Natural killer cell (primary cell): ENCODE data around the gene TGFBR3. TPM values are rescaled to one million over a fixed set of nuclear protein-coding genes. Genes with fewer than 3 reads are reported as not detected.

Experiments
- ATAC-seq, 3 donors: fragments of 150-1000 bp in 2 of 3; fragments of 200-7000 bp in 1 of 3; cut with Tn5 transposase; 1 replicate in 1 of 3; 2 replicates in 2 of 3; pipeline ENCODE4 v1.10.0; 2021; ENCODE audit warnings: mild to moderate bottlenecking in 2 of 3, moderate library complexity in 2 of 3
- DNase-seq, 2 donors: peaks; one replicate each; pipeline versions ENCODE4 v3.0.0 to v3.0.0-alpha.2; 2013 to 2021; ENCODE audit warnings: mixed read lengths in 1 of 2
- H3K27ac ChIP-seq: one replicate; pipeline ENCODE4 v1.5.1; 2013; ENCODE audit warnings: mild to moderate bottlenecking, low read length
- H3K27me3 ChIP-seq: one replicate; pipeline ENCODE4 v1.6.1; 2013; ENCODE audit warnings: low read length; ENCODE audit not compliant: control insufficient read depth, insufficient read depth
- H3K36me3 ChIP-seq: one replicate; pipeline ENCODE4 v1.6.1; 2013; ENCODE audit warnings: low read length; ENCODE audit not compliant: control insufficient read depth, insufficient read depth
- H3K4me1 ChIP-seq: one replicate; pipeline ENCODE4 v1.6.1; 2013; ENCODE audit warnings: low read length; ENCODE audit not compliant: control insufficient read depth, insufficient read depth
- H3K4me3 ChIP-seq: one replicate; pipeline ENCODE4 v1.5.1; 2013; ENCODE audit warnings: low read length
- H3K9me3 ChIP-seq: one replicate; pipeline ENCODE4 v1.6.1; 2013; ENCODE audit warnings: low read length; ENCODE audit not compliant: control insufficient read depth, insufficient read depth
- H3K27ac Mint-ChIP-seq, 2 donors: one replicate each; pipeline ENCODE4 v1.8.0; 2022; ENCODE audit warnings: mild to moderate bottlenecking in 2 of 2, mixed read lengths in 2 of 2, moderate library complexity in 1 of 2
- H3K27me3 Mint-ChIP-seq, 2 donors: one replicate each; pipeline ENCODE4 v1.8.0; 2022; ENCODE audit warnings: low read depth in 2 of 2, mixed read lengths in 2 of 2
- H3K36me3 Mint-ChIP-seq: one replicate; pipeline ENCODE4 v1.8.0; 2022; ENCODE audit warnings: mixed read lengths
- H3K4me1 Mint-ChIP-seq, 2 donors: one replicate each; pipeline ENCODE4 v1.8.0; 2022; ENCODE audit warnings: mixed read lengths in 2 of 2
- H3K4me3 Mint-ChIP-seq: one replicate; pipeline ENCODE4 v1.8.0; 2022; ENCODE audit warnings: mild to moderate bottlenecking, moderate library complexity, mixed read lengths
- H3K9me3 Mint-ChIP-seq, 2 donors: one replicate each; pipeline ENCODE4 v1.8.0; 2022; ENCODE audit warnings: mixed read lengths in 2 of 2
- CTCF ChIP-seq: fragments of 200-600 bp; IDR thresholded peaks from one replicate; pipeline ENCODE4 v1.8.0; 2022; ENCODE audit warnings: antibody characterized with exemption
- WGBS: methylation state at CpG from one replicate; pipeline ENCODE4 v1.1.7; 2013; ENCODE audit warnings: missing lambda C conversion rate; ENCODE audit not compliant: insufficient coverage; 5-methylcytosine and 5-hydroxymethylcytosine counted together
- intact Hi-C: fragments of 100-400 bp; cut with micrococcal nuclease; formaldehyde crosslinking; loops from one replicate; pipeline ENCODE4 v1.14.2; 2022
- total RNA-seq, 4 donors: library from RNA; stranded (reverse); fragments of 120-200 nt in 1 of 4; gene quantifications; one replicate each; pipeline versions ENCODE4 v1.2.3 to v1.2.4, GENCODE V29; 2013 to 2022

Gene TGFBR3
- total RNA-seq, 3 donors from 2014 or later (not counting 1 experiment from before 2014, with no cell fraction given), result 225 to 274 (median 243) TPM

- Mint-ChIP-seq H3K36me3 (no peaks in the 10 kb centered on the region), H3K27me3 (no peaks in the 10 kb centered on the region), H3K4me1 (peaks cover 86 to 92% of the 10 kb centered on the region in 2 donors), H3K9me3 (no peaks in the 10 kb centered on the region), H3K27ac (peak overlapping the region; percentile 95 to 96), H3K4me3 (peak overlapping the region; percentile 7)
- Histone ChIP-seq H3K36me3 (no peaks in the 10 kb centered on the region), H3K4me1 (peaks cover 62% of the 10 kb centered on the region), H3K9me3 (no peaks in the 10 kb centered on the region), H3K27me3 (no peaks in the 10 kb centered on the region), H3K27ac (peak overlapping the region; percentile 9), H3K4me3 (no peak overlapping the region)
- intact Hi-C loops, result no loop called here
- TF ChIP-seq CTCF, result no peak
- 94% methylated on average over 7 of the region's 8 CpGs for WGBS
- DNase-seq (no peak), ATAC-seq (no peak)
Measured at GRCh38 chr1:91806769-91807700, 78.9 kb downstream of the TGFBR3 start.

- Mint-ChIP-seq H3K36me3 (no peaks in the 10 kb centered on the region), H3K27ac (peak overlapping the region; percentile 95 to 96), H3K4me3 (peak overlapping the region; percentile 21), H3K27me3 (no peaks in the 10 kb centered on the region), H3K4me1 (peaks cover 89 to 95% of the 10 kb centered on the region in 2 donors), H3K9me3 (no peaks in the 10 kb centered on the region)
- no peak for DNase-seq
- H3K9me3 ChIP-seq, result no peaks in the 10 kb centered on the region
- H3K4me1 ChIP-seq, result peaks cover 65% of the 10 kb centered on the region
- H3K4me3 ChIP-seq, result no peak overlapping the region
- no peak for TF ChIP-seq CTCF
- no peak for ATAC-seq
- intact Hi-C loops, result no loop called here
- no peak overlapping the region for H3K27ac ChIP-seq
- H3K36me3 ChIP-seq, result no peaks in the 10 kb centered on the region
- 98% methylated on average over 7 of the region's 8 CpGs for WGBS
- H3K27me3 ChIP-seq, result no peaks in the 10 kb centered on the region
Measured at GRCh38 chr1:91806181-91806768, 79.7 kb downstream of the TGFBR3 start.

- intact Hi-C loops, result loop anchor here (2.0 kb wide), 4 partner anchors 13 to 255 kb away; no protein-coding TSS in a partner anchor
- H3K27ac ChIP-seq, result peak overlapping the region; percentile 97
Measured at GRCh38 chr1:91805311-91805801, 80.6 kb downstream of the TGFBR3 start.

More at GRCh38 chr1:91805311-91805801, 80.6 kb downstream of the TGFBR3 start:
- ATAC-seq (peak; percentile 34 to 47 (median 40)), DNase-seq (peak; percentile 47 to 62)
- WGBS, result 35% methylated on average over 7 of the region's 8 CpGs
- Histone ChIP-seq H3K9me3 (no peaks in the 10 kb centered on the region), H3K36me3 (no peaks in the 10 kb centered on the region), H3K27me3 (no peaks in the 10 kb centered on the region), H3K4me3 (no peak overlapping the region), H3K4me1 (peaks cover 66% of the 10 kb centered on the region)
- TF ChIP-seq CTCF, result no peak
- H3K9me3 Mint-ChIP-seq, result no peaks in the 10 kb centered on the region
- no peaks in the 10 kb centered on the region for H3K27me3 Mint-ChIP-seq
- peak overlapping the region; percentile 78 for H3K4me3 Mint-ChIP-seq
- peak overlapping the region; percentile 95 to 96 for H3K27ac Mint-ChIP-seq
- peaks cover 91 to 95% of the 10 kb centered on the region in 2 donors for H3K4me1 Mint-ChIP-seq
- no peaks in the 10 kb centered on the region for H3K36me3 Mint-ChIP-seq
